Neutrophil (primary cell): ENCODE measurements around the gene RER1.

Experiments
- H3K27ac ChIP-seq: fragments of 200-600 bp; sonication (generic); 2 replicates; pipeline ENCODE4 v1.5.1; 2016; ENCODE audit warnings: mild to moderate bottlenecking, moderate library complexity
- H3K27me3 ChIP-seq: fragments of 200-600 bp; sonication (generic); 2 replicates; pipeline ENCODE4 v1.6.0; 2016; ENCODE audit warnings: mild to moderate bottlenecking
- H3K36me3 ChIP-seq: fragments of 200-600 bp; sonication (generic); 2 replicates; pipeline ENCODE4 v1.5.1; 2017
- H3K4me1 ChIP-seq, 2 experiments: fragments of 200-600 bp in 1 of 2; sonication (generic) in 1 of 2; 1 replicate in 1 of 2; 2 replicates in 1 of 2; pipeline versions ENCODE4 v1.5.1 to v1.6.1; 2013 to 2016; ENCODE audit warnings: low read depth in 1 of 2, low read length in 1 of 2, mild to moderate bottlenecking in 1 of 2, moderate library complexity in 1 of 2; ENCODE audit not compliant: control insufficient read depth in 1 of 2, insufficient read depth in 1 of 2
- H3K4me3 ChIP-seq, 2 experiments: fragments of 200-600 bp in 1 of 2; sonication (generic) in 1 of 2; 1 replicate in 1 of 2; 2 replicates in 1 of 2; pipeline ENCODE4 v1.5.1; 2013 to 2016; ENCODE audit warnings: low read depth in 1 of 2, low read length in 1 of 2, mild to moderate bottlenecking in 1 of 2, moderate library complexity in 1 of 2
- H3K9me3 ChIP-seq: fragments of 200-600 bp; sonication (generic); 2 replicates; pipeline ENCODE4 v1.5.1; 2016
- CTCF ChIP-seq: fragments of 200-600 bp; sonication (generic); IDR thresholded peaks from 2 replicates; pipeline ENCODE4 v1.5.1; 2016; ENCODE audit warnings: antibody characterized with exemption

The RER1 gene

GRCh38 chr1:2392686-2393085, 1.0 kb downstream of the RER1 start:
- Histone ChIP-seq H3K4me3 (peak overlapping the region; percentile 84 to 95), H3K9me3 (no peaks in the 10 kb centered on the region), H3K27ac (peak overlapping the region; percentile 95), H3K36me3 (peaks cover 48% of the 10 kb centered on the region), H3K27me3 (no peaks in the 10 kb centered on the region), H3K4me1 (peaks cover 26 to 31% of the 10 kb centered on the region in 2 experiments)
- TF ChIP-seq CTCF = no peak

GRCh38 chr1:2393471-2393877, 1.8 kb downstream of the RER1 start:
- no peak overlapping the region for H3K27ac ChIP-seq
- peaks cover 26 to 31% of the 10 kb centered on the region in 2 experiments for H3K4me1 ChIP-seq
- no peak overlapping the region for H3K4me3 ChIP-seq
- no peaks in the 10 kb centered on the region for H3K9me3 ChIP-seq
- no peak for TF ChIP-seq CTCF
- H3K27me3 ChIP-seq = no peaks in the 10 kb centered on the region
- peaks cover 55% of the 10 kb centered on the region for H3K36me3 ChIP-seq

- H3K9me3 ChIP-seq = no peaks in the 10 kb centered on the region
- no peaks in the 10 kb centered on the region for H3K27me3 ChIP-seq
- no peak for TF ChIP-seq CTCF
- peaks cover 63% of the 10 kb centered on the region for H3K36me3 ChIP-seq
- H3K4me3 ChIP-seq = no peak overlapping the region
- H3K4me1 ChIP-seq = peaks cover 26 to 31% of the 10 kb centered on the region in 2 experiments
- no peak overlapping the region for H3K27ac ChIP-seq
These were observed 2.6 kb downstream of the RER1 start for GRCh38 chr1:2394220-2394619.

GRCh38 chr1:2394761-2395160, 3.1 kb downstream of the RER1 start:
- Histone ChIP-seq H3K9me3 (no peaks in the 10 kb centered on the region), H3K4me1 (peaks cover 26 to 31% of the 10 kb centered on the region in 2 experiments), H3K36me3 (peaks cover 68% of the 10 kb centered on the region), H3K27me3 (no peaks in the 10 kb centered on the region), H3K27ac (no peak overlapping the region), H3K4me3 (no peak overlapping the region)
- no peak for TF ChIP-seq CTCF

- Histone ChIP-seq H3K4me3 (no peak overlapping the region), H3K36me3 (peaks cover 73% of the 10 kb centered on the region), H3K27ac (no peak overlapping the region), H3K27me3 (no peaks in the 10 kb centered on the region), H3K9me3 (no peaks in the 10 kb centered on the region), H3K4me1 (peaks cover 25 to 30% of the 10 kb centered on the region in 2 experiments)
- no peak for TF ChIP-seq CTCF
These were observed 3.6 kb downstream of the RER1 start for GRCh38 chr1:2395245-2395644.

GRCh38 chr1:2396059-2396458, 4.4 kb downstream of the RER1 start:
- Histone ChIP-seq H3K4me1 (peaks cover 16 to 22% of the 10 kb centered on the region in 2 experiments), H3K36me3 (peaks cover 81% of the 10 kb centered on the region), H3K9me3 (no peaks in the 10 kb centered on the region), H3K27me3 (no peaks in the 10 kb centered on the region), H3K4me3 (no peak overlapping the region), H3K27ac (no peak overlapping the region)
- no peak for TF ChIP-seq CTCF
